IMR-90 (cell line): ENCODE data around the gene UPK2. TPM values are rescaled to one million over a fixed set of nuclear protein-coding genes. Genes with fewer than 3 reads are reported as not detected.
A peak's percentile ranks its signal among the peaks of the same experiment; 100 is the strongest.

Source experiments
- ATAC-seq: fragments of 200-7000 bp; cut with Tn5 transposase; 2 replicates; pipeline ENCODE4 v1.9.1; 2020; ENCODE audit warnings: low read depth, mild to moderate bottlenecking, moderate library complexity
- BruUV-seq: library from RNA; stranded (reverse); fragments of 400-500 nt; replicated peaks from 2 replicates; lab custom pipeline; 2021; lab: Mats Ljungman, UMichigan
- CTCF ChIA-PET: fragments of 300-600 bp; formaldehyde crosslinking; extraction: SDS; loops from one replicate; lab custom pipeline; 2021; ENCODE audit warnings: antibody characterized with exemption; lab: Yijun Ruan, JAX
- POLR2A ChIA-PET: fragments of 300-600 bp; sonication (Branson Sonifier 250); formaldehyde crosslinking; loops from one replicate; lab custom pipeline; 2022; ENCODE audit warnings: antibody characterized with exemption; ENCODE audit not compliant: unreplicated experiment; lab: Charles Lee
- DNase-seq: peaks from one replicate; pipeline ENCODE4 v3.0.0; 2013
- H2AFZ ChIP-seq: replicated peaks from 2 replicates; pipeline ENCODE3; 2013; ENCODE audit warnings: low read length, mild to moderate bottlenecking; ENCODE audit not compliant: poor library complexity
- H2AK5ac ChIP-seq: 2 replicates; pipeline ENCODE4 v1.6.1; 2013; ENCODE audit warnings: low read depth, low read length, inconsistent platforms
- H2AK9ac ChIP-seq: replicated peaks from 2 replicates; pipeline ENCODE3; 2013; ENCODE audit warnings: mild to moderate bottlenecking, low read depth, low read length, moderate library complexity; ENCODE audit not compliant: poor library complexity
- H2BK120ac ChIP-seq: 2 replicates; pipeline ENCODE4 v1.6.1; 2013; ENCODE audit warnings: low read depth, low read length, inconsistent platforms
- H2BK15ac ChIP-seq: 3 replicates; pipeline ENCODE4 v1.6.1; 2013; ENCODE audit warnings: low read depth, low read length, inconsistent platforms
- H2BK20ac ChIP-seq: 2 replicates; pipeline ENCODE4 v1.6.1; 2013; ENCODE audit warnings: low read depth, mild to moderate bottlenecking, inconsistent platforms, low read length, moderate library complexity
- H2BK5ac ChIP-seq: 2 replicates; pipeline ENCODE4 v1.6.1; 2013; ENCODE audit warnings: mild to moderate bottlenecking, low read depth, low read length, inconsistent platforms; ENCODE audit not compliant: poor library complexity, severe bottlenecking
- H3K14ac ChIP-seq: replicated peaks from 2 replicates; pipeline ENCODE4 v1.6.1; 2013; ENCODE audit warnings: low read depth, low read length, inconsistent platforms
- H3K18ac ChIP-seq: 2 replicates; pipeline ENCODE4 v1.6.1; 2013; ENCODE audit warnings: low read depth, low read length, control low read depth
- H3K23ac ChIP-seq: 2 replicates; pipeline ENCODE4 v1.6.1; 2013; ENCODE audit warnings: low read depth, low read length, inconsistent platforms
- H3K27ac ChIP-seq: 2 replicates; pipeline ENCODE4 v1.5.1; 2013; ENCODE audit warnings: mild to moderate bottlenecking, control low read depth, low read length; ENCODE audit not compliant: insufficient read depth
- H3K27me3 ChIP-seq: 2 replicates; pipeline ENCODE4 v1.6.1; 2013; ENCODE audit warnings: low read length; ENCODE audit not compliant: control insufficient read depth, insufficient read depth
- H3K36me3 ChIP-seq: 2 replicates; pipeline ENCODE4 v1.6.1; 2013; ENCODE audit warnings: low read length, mixed read lengths; ENCODE audit not compliant: control insufficient read depth, insufficient read depth
- H3K4ac ChIP-seq: 2 replicates; pipeline ENCODE4 v1.6.1; 2013; ENCODE audit warnings: low read depth, low read length, inconsistent platforms
- H3K4me1 ChIP-seq: 2 replicates; pipeline ENCODE4 v1.6.1; 2013; ENCODE audit warnings: low read length, mixed read lengths; ENCODE audit not compliant: control insufficient read depth, insufficient read depth
- H3K4me2 ChIP-seq: 2 replicates; pipeline ENCODE4 v1.6.1; 2013; ENCODE audit warnings: low read depth, mild to moderate bottlenecking, control low read depth, low read length, moderate library complexity
- H3K4me3 ChIP-seq: 2 replicates; pipeline ENCODE4 v1.5.1; 2013; ENCODE audit warnings: low read depth, mild to moderate bottlenecking, control low read depth, low read length, moderate library complexity; ENCODE audit not compliant: insufficient read depth
- H3K56ac ChIP-seq: 2 replicates; pipeline ENCODE4 v1.6.1; 2013; ENCODE audit warnings: low read length, inconsistent platforms; ENCODE audit not compliant: insufficient read depth; ENCODE audit errors: extremely low read depth
- H3K79me1 ChIP-seq, 2 experiments: 2 replicates each; pipeline ENCODE4 v1.6.1; 2013; ENCODE audit warnings: low read length in 2 of 2, inconsistent platforms in 1 of 2, low read depth in 1 of 2
- H3K9ac ChIP-seq: 2 replicates; pipeline ENCODE4 v1.6.1; 2013; ENCODE audit warnings: low read depth, low read length, control low read depth
- H3K9me1 ChIP-seq: 2 replicates; pipeline ENCODE4 v1.6.1; 2013; ENCODE audit warnings: low read length, inconsistent platforms; ENCODE audit not compliant: insufficient read depth
- H3K9me3 ChIP-seq: 2 replicates; pipeline ENCODE4 v1.6.1; 2013; ENCODE audit warnings: low read length; ENCODE audit not compliant: control insufficient read depth, insufficient read depth
- H4K20me1 ChIP-seq: 2 replicates; pipeline ENCODE4 v1.6.1; 2013; ENCODE audit warnings: low read length, inconsistent platforms; ENCODE audit not compliant: insufficient read depth
- H4K5ac ChIP-seq: 2 replicates; pipeline ENCODE4 v1.6.1; 2013; ENCODE audit warnings: mild to moderate bottlenecking, low read depth, low read length, control low read depth
- H4K8ac ChIP-seq, 2 experiments: 2 replicates each; pipeline ENCODE4 v1.6.1; 2013; ENCODE audit warnings: low read depth in 2 of 2, low read length in 2 of 2, control low read depth in 1 of 2, inconsistent platforms in 1 of 2
- H4K91ac ChIP-seq: 2 replicates; pipeline ENCODE4 v1.6.1; 2013; ENCODE audit warnings: low read depth, low read length, inconsistent platforms; ENCODE audit not compliant: insufficient read depth
- CEBPB ChIP-seq: IDR thresholded peaks from 2 replicates; pipeline ENCODE4 v1.6.1; 2012; ENCODE audit warnings: low read depth, low read length, improper control_type of control experiment
- CHD1 ChIP-seq: IDR thresholded peaks from 2 replicates; pipeline ENCODE4 v1.6.1; 2012; ENCODE audit warnings: low read depth, low read length, improper control_type of control experiment
- MAFK ChIP-seq: IDR thresholded peaks from 2 replicates; pipeline ENCODE4 v1.6.1; 2012; ENCODE audit warnings: low read depth, low read length, improper control_type of control experiment
- MAZ ChIP-seq: IDR thresholded peaks from 2 replicates; pipeline ENCODE4 v1.6.1; 2012; ENCODE audit warnings: low read depth, mild to moderate bottlenecking, low read length, improper control_type of control experiment, moderate library complexity, borderline replicate concordance
- MXI1 ChIP-seq: IDR thresholded peaks from 2 replicates; pipeline ENCODE4 v1.6.1; 2012; ENCODE audit warnings: low read depth, mild to moderate bottlenecking, low read length, moderate library complexity, borderline replicate concordance
- NFE2L2 ChIP-seq: fragments of 150-350 bp; IDR thresholded peaks from 2 replicates; pipeline ENCODE4 v1.6.1; 2016; ENCODE audit warnings: low read depth, mild to moderate bottlenecking, low read length
- POLR2A ChIP-seq: IDR thresholded peaks from 2 replicates; pipeline ENCODE4 v1.6.1; 2012; ENCODE audit warnings: mild to moderate bottlenecking, low read depth, low read length
- RAD21 ChIP-seq: IDR thresholded peaks from 2 replicates; pipeline ENCODE4 v1.6.1; 2012; ENCODE audit warnings: low read length, improper control_type of control experiment
- RCOR1 ChIP-seq: IDR thresholded peaks from 2 replicates; pipeline ENCODE4 v1.6.1; 2012; ENCODE audit warnings: mild to moderate bottlenecking, low read length, improper control_type of control experiment; ENCODE audit not compliant: insufficient replicate concordance
- RFX5 ChIP-seq: IDR thresholded peaks from 2 replicates; pipeline ENCODE4 v1.8.0; 2012; ENCODE audit warnings: low read depth, mild to moderate bottlenecking, low read length, moderate library complexity
- SMC3 ChIP-seq: fragments of 150-350 bp; IDR thresholded peaks from 2 replicates; pipeline ENCODE4 v1.6.1; 2016; ENCODE audit warnings: low read depth, mild to moderate bottlenecking, antibody characterized with exemption, low read length, moderate library complexity
- WGBS, 2 experiments: methylation state at CpG; one replicate each; pipeline versions ENCODE4 v1.1.5 to v1.1.7; 2013; ENCODE audit warnings: missing lambda C conversion rate in 2 of 2; ENCODE audit not compliant: insufficient read length in 1 of 2; ENCODE audit errors: extremely low coverage in 2 of 2; 5-methylcytosine and 5-hydroxymethylcytosine counted together
- dilution Hi-C: fragments of 300-500 bp; cut with HindIII; formaldehyde crosslinking; loops from one replicate; pipeline ENCODE4 v1.14.3; 2018; ENCODE audit warnings: low sequenced_read_pairs; ENCODE audit not compliant: unreplicated experiment
- in situ Hi-C: fragments of 300-500 bp; cut with MboI; formaldehyde crosslinking; loops from 3 replicates; pipeline ENCODE4 v1.14.3; 2019; ENCODE audit warnings: low sequenced_read_pairs, inconsistent platforms, mixed read lengths
- intact Hi-C: fragments of 100-400 bp; cut with micrococcal nuclease; formaldehyde crosslinking; loops from 2 replicates; pipeline ENCODE4 v1.10.0; 2022
- polyA plus RNA-seq, 3 experiments: library from polyadenylated mRNA; depleted of rRNA; stranded (reverse); fragments of >200 nt; gene quantifications; 2 replicates each; pipeline ENCODE4 v1.2.3, GENCODE V29; 2012; ENCODE audit warnings: low replicate concordance in 1 of 3
- total RNA-seq: library from RNA; depleted of rRNA; stranded (reverse); fragments of >200 nt; gene quantifications from 2 replicates; pipeline ENCODE4 v1.2.3, GENCODE V29; 2012
- TF ChIP-seq, protein P1 (sequence below): fragments of 150-350 bp; IDR thresholded peaks from 2 replicates; pipeline ENCODE4 v1.6.1; 2017; ENCODE audit warnings: mild to moderate bottlenecking, antibody characterized with exemption, low read length, low read depth
- TF ChIP-seq, protein P2 (sequence below): fragments of 150-350 bp; IDR thresholded peaks from 2 replicates; pipeline ENCODE4 v1.6.1; 2016; ENCODE audit warnings: low read depth, mild to moderate bottlenecking, low read length, moderate library complexity, borderline replicate concordance
- TF ChIP-seq, protein P3 (sequence below): conservative IDR thresholded peaks from 2 replicates; pipeline ENCODE4 v1.5.1; 2012; ENCODE audit warnings: mild to moderate bottlenecking, low read depth, low read length, improper control_type of control experiment

UPK2 gene
- total and polyA plus RNA-seq, 2 of the 4 experiments (the other 2 are of a cell fraction) = 0.26 TPM; not detected in 1

DNA sequence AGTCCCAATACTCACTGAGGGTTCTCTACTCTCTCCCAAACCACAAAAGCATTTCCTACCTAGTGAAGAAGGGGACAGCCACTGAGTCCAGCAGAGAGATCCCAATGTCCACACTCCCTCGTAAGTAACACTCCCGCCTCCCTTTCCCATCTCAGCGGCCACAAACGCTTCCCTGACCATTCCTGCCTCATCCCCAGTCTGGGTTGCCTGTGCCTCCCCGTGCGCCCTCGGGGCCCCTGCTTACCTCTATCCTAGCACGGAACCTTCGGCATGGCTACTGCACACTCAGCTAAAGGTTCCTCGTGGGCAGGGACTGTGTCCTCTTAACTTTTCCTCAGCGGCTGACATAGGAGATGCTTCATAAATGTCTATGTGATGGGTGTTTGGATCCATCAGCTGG lies 1.5 kb downstream of the UPK2 start (continued):
- TF ChIP-seq CHD1 = no peak
- TF ChIP-seq RAD21 = no peak
- TF ChIP-seq POLR2A = no peak

DNA sequence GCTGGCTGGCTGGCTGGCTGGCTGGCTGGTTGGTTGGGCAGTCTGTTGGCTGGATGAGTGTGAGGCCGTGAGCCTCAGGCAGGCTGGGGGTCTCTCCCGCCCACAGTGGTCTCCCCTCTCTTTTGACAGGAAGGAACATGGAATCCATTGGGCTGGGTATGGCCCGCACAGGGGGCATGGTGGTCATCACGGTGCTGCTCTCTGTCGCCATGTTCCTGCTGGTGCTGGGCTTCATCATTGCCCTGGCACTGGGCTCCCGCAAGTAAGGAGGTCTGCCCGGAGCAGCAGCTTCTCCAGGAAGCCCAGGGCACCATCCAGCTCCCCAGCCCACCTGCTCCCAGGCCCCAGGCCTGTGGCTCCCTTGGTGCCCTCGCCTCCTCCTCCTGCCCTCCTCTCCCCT lies 1.9 kb downstream of the UPK2 start:
- Histone ChIP-seq H2AFZ (no peak overlapping the region), H4K8ac (no peak overlapping the region), H4K91ac (no peak overlapping the region), H3K18ac (no peak overlapping the region), H4K5ac (no peak overlapping the region), H3K9ac (no peak overlapping the region), H3K4ac (no peak overlapping the region), H3K27me3 (peaks cover 45% of the 10 kb centered on the region), H2BK120ac (no peak overlapping the region), H2BK15ac (no peak overlapping the region), H3K4me2 (no peak overlapping the region), H3K4me1 (no peaks in the 10 kb centered on the region), H3K14ac (no peak overlapping the region), H3K36me3 (no peaks in the 10 kb centered on the region), H3K56ac (no peak overlapping the region), H2AK9ac (peak overlapping the region; percentile 35), H3K4me3 (no peak overlapping the region), H2BK5ac (no peak overlapping the region), H2AK5ac (no peak overlapping the region), H3K27ac (no peak overlapping the region), H3K9me3 (no peaks in the 10 kb centered on the region), H3K23ac (no peak overlapping the region), H2BK20ac (no peak overlapping the region), H3K79me1 (no peaks in the 10 kb centered on the region), H3K9me1 (no peaks in the 10 kb centered on the region), H4K20me1 (no peaks in the 10 kb centered on the region)
- ChIA-PET CTCF (interaction anchor here (2.1 kb wide), 1 partner anchor 268 kb away, joined by 10 read pairs; no protein-coding TSS in a partner anchor), POLR2A (no interaction called here)
- no peak for ATAC-seq
- in situ Hi-C loops = loop anchor here (5.0 kb wide), 1 partner anchor 266 kb away; no protein-coding TSS in a partner anchor
- 75% methylated on average over 2 of the region's 8 CpGs; no CpG with 5 or more reads in 1 of the 2 experiments for WGBS, 2 experiments
- no TSS peak for BruUV-seq
- intact Hi-C loops = no loop called here
- no peak for DNase-seq
- dilution Hi-C loops = no loop called here
- TF ChIP-seq CHD1 = no peak
- TF ChIP-seq, protein P1, sequence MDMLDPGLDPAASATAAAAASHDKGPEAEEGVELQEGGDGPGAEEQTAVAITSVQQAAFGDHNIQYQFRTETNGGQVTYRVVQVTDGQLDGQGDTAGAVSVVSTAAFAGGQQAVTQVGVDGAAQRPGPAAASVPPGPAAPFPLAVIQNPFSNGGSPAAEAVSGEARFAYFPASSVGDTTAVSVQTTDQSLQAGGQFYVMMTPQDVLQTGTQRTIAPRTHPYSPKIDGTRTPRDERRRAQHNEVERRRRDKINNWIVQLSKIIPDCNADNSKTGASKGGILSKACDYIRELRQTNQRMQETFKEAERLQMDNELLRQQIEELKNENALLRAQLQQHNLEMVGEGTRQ = no peak
- TF ChIP-seq NFE2L2 = no peak
- TF ChIP-seq MAZ = no peak
- no peak for TF ChIP-seq MAFK
- TF ChIP-seq, protein P2, sequence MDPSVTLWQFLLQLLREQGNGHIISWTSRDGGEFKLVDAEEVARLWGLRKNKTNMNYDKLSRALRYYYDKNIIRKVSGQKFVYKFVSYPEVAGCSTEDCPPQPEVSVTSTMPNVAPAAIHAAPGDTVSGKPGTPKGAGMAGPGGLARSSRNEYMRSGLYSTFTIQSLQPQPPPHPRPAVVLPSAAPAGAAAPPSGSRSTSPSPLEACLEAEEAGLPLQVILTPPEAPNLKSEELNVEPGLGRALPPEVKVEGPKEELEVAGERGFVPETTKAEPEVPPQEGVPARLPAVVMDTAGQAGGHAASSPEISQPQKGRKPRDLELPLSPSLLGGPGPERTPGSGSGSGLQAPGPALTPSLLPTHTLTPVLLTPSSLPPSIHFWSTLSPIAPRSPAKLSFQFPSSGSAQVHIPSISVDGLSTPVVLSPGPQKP = no peak
- no peak for TF ChIP-seq RCOR1
- no peak for TF ChIP-seq SMC3
- no peak for TF ChIP-seq MXI1
- no peak for TF ChIP-seq POLR2A
- TF ChIP-seq CEBPB = no peak
- TF ChIP-seq, protein P3, sequence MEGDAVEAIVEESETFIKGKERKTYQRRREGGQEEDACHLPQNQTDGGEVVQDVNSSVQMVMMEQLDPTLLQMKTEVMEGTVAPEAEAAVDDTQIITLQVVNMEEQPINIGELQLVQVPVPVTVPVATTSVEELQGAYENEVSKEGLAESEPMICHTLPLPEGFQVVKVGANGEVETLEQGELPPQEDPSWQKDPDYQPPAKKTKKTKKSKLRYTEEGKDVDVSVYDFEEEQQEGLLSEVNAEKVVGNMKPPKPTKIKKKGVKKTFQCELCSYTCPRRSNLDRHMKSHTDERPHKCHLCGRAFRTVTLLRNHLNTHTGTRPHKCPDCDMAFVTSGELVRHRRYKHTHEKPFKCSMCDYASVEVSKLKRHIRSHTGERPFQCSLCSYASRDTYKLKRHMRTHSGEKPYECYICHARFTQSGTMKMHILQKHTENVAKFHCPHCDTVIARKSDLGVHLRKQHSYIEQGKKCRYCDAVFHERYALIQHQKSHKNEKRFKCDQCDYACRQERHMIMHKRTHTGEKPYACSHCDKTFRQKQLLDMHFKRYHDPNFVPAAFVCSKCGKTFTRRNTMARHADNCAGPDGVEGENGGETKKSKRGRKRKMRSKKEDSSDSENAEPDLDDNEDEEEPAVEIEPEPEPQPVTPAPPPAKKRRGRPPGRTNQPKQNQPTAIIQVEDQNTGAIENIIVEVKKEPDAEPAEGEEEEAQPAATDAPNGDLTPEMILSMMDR = no peak
- no peak for TF ChIP-seq RFX5
